Ishikawa (cell line): Measurements from ENCODE around the gene CLDND1.

ENCODE experiments used
- CEBPB ChIP-seq: IDR thresholded peaks from 2 replicates; pipeline ENCODE4 v1.6.1; 2012
- CREB1 ChIP-seq: IDR thresholded peaks from 2 replicates; pipeline ENCODE4 v1.6.1; 2012; ENCODE audit warnings: low read depth
- EGR1 ChIP-seq: IDR thresholded peaks from 2 replicates; pipeline ENCODE4 v1.6.1; 2012
- EP300 ChIP-seq: IDR thresholded peaks from 2 replicates; pipeline ENCODE4 v1.6.1; 2012; ENCODE audit warnings: borderline replicate concordance
- MAX ChIP-seq: IDR thresholded peaks from 2 replicates; pipeline ENCODE4 v1.6.1; 2012
- RAD21 ChIP-seq: IDR thresholded peaks from 2 replicates; pipeline ENCODE4 v1.6.1; 2012; ENCODE audit warnings: low read depth
- REST ChIP-seq: IDR thresholded peaks from 2 replicates; pipeline ENCODE4 v1.6.1; 2012; ENCODE audit warnings: low read depth, mild to moderate bottlenecking
- TAF1 ChIP-seq: IDR thresholded peaks from 2 replicates; pipeline ENCODE4 v1.6.1; 2012; ENCODE audit warnings: low read depth, mild to moderate bottlenecking
- USF1 ChIP-seq: IDR thresholded peaks from 2 replicates; pipeline ENCODE4 v1.6.1; 2012
- YY1 ChIP-seq: IDR thresholded peaks from 2 replicates; pipeline ENCODE4 v1.6.1; 2012; ENCODE audit warnings: low read depth
- ZBTB7A ChIP-seq: IDR thresholded peaks from 2 replicates; pipeline ENCODE4 v1.6.1; 2012; ENCODE audit warnings: low read depth

GRCh38 chr3:98532275-98532637, 9.6 kb upstream of the CLDND1 start:
- TF ChIP-seq USF1 (no peak), REST (no peak), CREB1 (no peak), MAX (no peak), EP300 (no peak), RAD21 (no peak), ZBTB7A (no peak), TAF1 (no peak), YY1 (no peak), CEBPB (no peak), EGR1 (no peak)
